K562 (cell line): ENCODE measurements around the gene ZC3H6. TPM values are rescaled to one million over a fixed set of nuclear protein-coding genes. Genes with fewer than 3 reads are reported as not detected.

Source experiments
- ATAC-seq: fragments of 200-7000 bp; cut with Tn5 transposase; 3 replicates; pipeline ENCODE4 v1.9.1; 2020; ENCODE audit warnings: moderate library complexity
- BruUV-seq: library from RNA; stranded (reverse); fragments of 400-500 nt; replicated peaks from 2 replicates; lab custom pipeline; 2021; lab: Mats Ljungman, UMichigan
- CTCF ChIA-PET: fragments of 300-600 bp; formaldehyde crosslinking; extraction: SDS; loops from one replicate; lab custom pipeline; 2021; ENCODE audit warnings: low intra/inter-chr PET ratio; lab: Yijun Ruan, JAX
- POLR2A ChIA-PET: fragments of 300-600, 350-650 bp; sonication (Branson Sonifier 250); formaldehyde crosslinking; extraction: SDS; loops from one replicate; lab custom pipeline; 2021; ENCODE audit warnings: antibody characterized with exemption, inconsistent platforms; lab: Yijun Ruan, JAX
- DNase-seq, 4 experiments: peaks; one replicate each; pipeline versions ENCODE4 v3.0.0 to v3.0.0-alpha.2; 2011 to 2018; ENCODE audit warnings: low spot score in 3 of 4, mixed read lengths in 3 of 4; ENCODE audit errors: extremely low read depth in 1 of 4
- FAIRE-seq: peaks from 2 replicates; lab custom pipeline; 2011; peaks lifted over from hg19 to GRCh38; lab: Jason Lieb, UNC
- H2AFZ ChIP-seq: 2 replicates; pipeline ENCODE4 v1.6.0; 2011; ENCODE audit warnings: low read depth, low read length, control low read depth, inconsistent platforms
- H3K27ac ChIP-seq: fragments of 200-600 bp; 3 replicates; pipeline ENCODE4 v1.8.0; 2011; ENCODE audit warnings: low read depth, mild to moderate bottlenecking, control low read depth, inconsistent platforms, low read length, moderate library complexity, mixed read lengths; ENCODE audit errors: extremely low read depth
- H3K27me3 ChIP-seq, 2 experiments: fragments of 300-600 bp in 1 of 2; 2 replicates in 1 of 2; 3 replicates in 1 of 2; pipeline versions ENCODE4 v1.6.0 to v1.8.0; 2011; ENCODE audit warnings: inconsistent platforms in 2 of 2, low read length in 2 of 2, mild to moderate bottlenecking in 1 of 2, mixed read lengths in 1 of 2, moderate library complexity in 1 of 2; ENCODE audit not compliant: control insufficient read depth in 2 of 2, insufficient read depth in 2 of 2
- H3K36me3 ChIP-seq: fragments of 300-600 bp; 3 replicates; pipeline ENCODE4 v1.8.0; 2011; ENCODE audit warnings: mild to moderate bottlenecking, low read length, inconsistent platforms; ENCODE audit not compliant: control insufficient read depth, insufficient read depth
- H3K4me1 ChIP-seq, 2 experiments: fragments of 200-600 bp in 1 of 2; replicated peaks in 1 of 2; 2 replicates in 1 of 2; 3 replicates in 1 of 2; pipeline versions ENCODE4 v1.5.1 to v1.8.0; 2011; ENCODE audit warnings: inconsistent platforms in 2 of 2, low read length in 2 of 2, mild to moderate bottlenecking in 1 of 2, mixed read lengths in 1 of 2, moderate library complexity in 1 of 2; ENCODE audit not compliant: control insufficient read depth in 2 of 2, insufficient read depth in 2 of 2
- H3K4me2 ChIP-seq: 2 replicates; pipeline ENCODE4 v1.6.1; 2011; ENCODE audit warnings: low read length, control low read depth, inconsistent platforms, mixed read lengths; ENCODE audit not compliant: insufficient read depth
- H3K4me3 ChIP-seq: fragments of 200-600 bp; sonication (generic), shearing (Covaris generic); 2 replicates; pipeline ENCODE4 v1.5.1; 2016; ENCODE audit warnings: control low read depth, inconsistent platforms
- H3K79me2 ChIP-seq: fragments of 200-600 bp; 3 replicates; pipeline ENCODE4 v1.8.0; 2011; ENCODE audit warnings: low read length, inconsistent platforms; ENCODE audit not compliant: control insufficient read depth, insufficient read depth
- H3K9ac ChIP-seq, 2 experiments: 2 replicates each; pipeline versions ENCODE4 v1.6.0 to v1.6.1; 2011; ENCODE audit warnings: low read depth in 2 of 2, low read length in 2 of 2, control low read depth in 1 of 2, inconsistent platforms in 1 of 2, mild to moderate bottlenecking in 1 of 2, mixed read lengths in 1 of 2; ENCODE audit not compliant: insufficient read depth in 1 of 2
- H3K9me1 ChIP-seq: one replicate; pipeline ENCODE4 v1.6.0; 2011; ENCODE audit warnings: inconsistent platforms, mild to moderate bottlenecking, low read length, moderate library complexity; ENCODE audit not compliant: control insufficient read depth, insufficient read depth
- H3K9me3 ChIP-seq: replicated peaks from 2 replicates; pipeline ENCODE4 v1.5.1; 2011; ENCODE audit warnings: low read depth, low read length, inconsistent platforms; ENCODE audit not compliant: control insufficient read depth, insufficient read depth
- H4K20me1 ChIP-seq: replicated peaks from 2 replicates; pipeline ENCODE4 v1.6.1; 2011; ENCODE audit warnings: low read length, inconsistent platforms, mixed read lengths; ENCODE audit not compliant: control insufficient read depth, insufficient read depth
- CBFA2T2 ChIP-seq: fragments of 450-650 bp; conservative IDR thresholded peaks from 2 replicates; pipeline ENCODE4 v1.6.1; 2017; ENCODE audit warnings: mild to moderate bottlenecking
- CBFA2T3 ChIP-seq: fragments of 450-650 bp; IDR thresholded peaks from 2 replicates; pipeline ENCODE4 v1.6.1; 2017
- DIDO1 ChIP-seq: fragments of 450-650 bp; IDR thresholded peaks from 2 replicates; pipeline ENCODE4 v1.6.1; 2016; ENCODE audit warnings: low read depth, missing biosample characterization, missing genetic modification characterization
- DPF2 ChIP-seq: fragments of 450-650 bp; IDR thresholded peaks from 2 replicates; pipeline ENCODE4 v1.6.1; 2016
- EP300 ChIP-seq: IDR thresholded peaks from 2 replicates; pipeline ENCODE4 v1.6.1; 2012; ENCODE audit warnings: low read length, improper control_type of control experiment
- ILF3 ChIP-seq: fragments of 450-650 bp; IDR thresholded peaks from 2 replicates; pipeline ENCODE4 v1.6.1; 2018; ENCODE audit warnings: antibody characterized with exemption, mild to moderate bottlenecking, moderate library complexity, borderline replicate concordance
- IRF2 ChIP-seq: sonication (generic); formaldehyde crosslinking; IDR thresholded peaks from 2 replicates; pipeline ENCODE4 v1.8.1; 2022; ENCODE audit warnings: mild to moderate bottlenecking, missing genetic modification reagents
- MTA2 ChIP-seq: fragments of 450-650 bp; IDR thresholded peaks from 2 replicates; pipeline ENCODE4 v1.6.1; 2016; ENCODE audit warnings: low read depth
- NCOA2 ChIP-seq, 2 experiments: fragments of 450-650 bp; IDR thresholded peaks; 2 replicates each; pipeline ENCODE4 v1.6.1; 2018; ENCODE audit warnings: mild to moderate bottlenecking in 2 of 2, moderate library complexity in 1 of 2; ENCODE audit not compliant: partially characterized antibody in 2 of 2
- NCOR1 ChIP-seq: fragments of 450-650 bp; IDR thresholded peaks from 2 replicates; pipeline ENCODE4 v1.6.1; 2016; ENCODE audit warnings: mild to moderate bottlenecking, moderate library complexity
- NELFE ChIP-seq: IDR thresholded peaks from 2 replicates; pipeline ENCODE4 v1.6.1; 2011; ENCODE audit warnings: mild to moderate bottlenecking; ENCODE audit not compliant: insufficient read depth, insufficient read length
- NEUROD1 ChIP-seq: fragments of 150-350 bp; IDR thresholded peaks from 2 replicates; pipeline ENCODE4 v1.6.1; 2014; ENCODE audit warnings: borderline replicate concordance, low read length, low read depth; ENCODE audit not compliant: partially characterized antibody
- NFIC ChIP-seq: fragments of 450-650 bp; IDR thresholded peaks from 2 replicates; pipeline ENCODE4 v1.6.1; 2017; ENCODE audit warnings: mild to moderate bottlenecking, inconsistent platforms
- NR3C1 ChIP-seq: sonication (generic); formaldehyde crosslinking; IDR thresholded peaks from 2 replicates; pipeline ENCODE4 v1.8.1; 2022; ENCODE audit warnings: missing genetic modification reagents
- RBFOX2 ChIP-seq: fragments of 200-400 bp; formaldehyde crosslinking; IDR thresholded peaks from 2 replicates; pipeline ENCODE4 v1.6.1; 2017; ENCODE audit warnings: low read depth, mild to moderate bottlenecking, low read length, moderate library complexity
- SLC30A9 ChIP-seq: fragments of 250-450 bp; sonication (Bioruptor Pico); IDR thresholded peaks from 2 replicates; pipeline ENCODE4 v1.8.0; 2022; ENCODE audit warnings: mild to moderate bottlenecking, moderate library complexity
- SMAD1 ChIP-seq: fragments of 150-350 bp; IDR thresholded peaks from 2 replicates; pipeline ENCODE4 v1.6.1; 2014; ENCODE audit warnings: low read length, low read depth; ENCODE audit not compliant: partially characterized antibody
- SMARCE1 ChIP-seq: fragments of 450-650 bp; IDR thresholded peaks from 2 replicates; pipeline ENCODE4 v1.7.1; 2016; ENCODE audit warnings: mild to moderate bottlenecking
- SOX6 ChIP-seq: fragments of 450-650 bp; IDR thresholded peaks from 2 replicates; pipeline ENCODE4 v1.6.1; 2014; ENCODE audit warnings: mild to moderate bottlenecking
- TAL1 ChIP-seq: fragments of 450-650 bp; IDR thresholded peaks from 2 replicates; pipeline ENCODE4 v1.6.1; 2016; ENCODE audit warnings: mild to moderate bottlenecking
- TEAD4 ChIP-seq, 2 experiments: sonication (generic) in 1 of 2; formaldehyde crosslinking in 1 of 2; IDR thresholded peaks; 2 replicates each; pipeline versions ENCODE4 v1.6.1 to v1.8.0; 2012 to 2022; ENCODE audit warnings: borderline replicate concordance in 1 of 2, inconsistent platforms in 1 of 2, low read length in 1 of 2, mild to moderate bottlenecking in 1 of 2, missing genetic modification reagents in 1 of 2
- TRIM24 ChIP-seq, 2 experiments: fragments of 450-650 bp; IDR thresholded peaks; 2 replicates each; pipeline ENCODE4 v1.6.1; 2016
- ZC3H4 ChIP-seq: sonication (generic); formaldehyde crosslinking; IDR thresholded peaks from 2 replicates; pipeline ENCODE4 v1.9.0; 2021; ENCODE audit warnings: missing genetic modification reagents, borderline replicate concordance
- ZNF239 ChIP-seq: fragments of 250-450 bp; sonication (Bioruptor Pico); IDR thresholded peaks from 2 replicates; pipeline ENCODE4 v1.4.0; 2020; ENCODE audit warnings: mild to moderate bottlenecking
- ZNF263 ChIP-seq: sonication (generic); formaldehyde crosslinking; IDR thresholded peaks from 2 replicates; pipeline ENCODE4 v1.8.0; 2022; ENCODE audit warnings: mild to moderate bottlenecking, missing genetic modification reagents, borderline replicate concordance
- ZNF644 ChIP-seq: fragments of 200-800 bp; sonication (Bioruptor generic); IDR thresholded peaks from 2 replicates; pipeline ENCODE4 v1.6.1; 2016; ENCODE audit warnings: low read depth, missing genetic modification characterization, missing compliant biosample characterization
- WGBS: fragments of 100-300 bp; shearing (Covaris generic); methylation state at CpG from one replicate; pipeline ENCODE4 v1.1.6; 2016; ENCODE audit warnings: low coverage, mixed read lengths; ENCODE audit not compliant: insufficient coverage; ENCODE audit errors: missing lambda C conversion rate; 5-methylcytosine and 5-hydroxymethylcytosine counted together
- in situ Hi-C: fragments of 300-500 bp; cut with MboI; formaldehyde crosslinking; loops from 4 replicates; pipeline ENCODE4 v1.15.0; 2018; ENCODE audit warnings: inconsistent platforms, mixed read lengths
- intact Hi-C: fragments of 100-400 bp; cut with micrococcal nuclease; formaldehyde crosslinking; loops from 2 replicates; pipeline ENCODE4 v1.14.2; 2022
- polyA plus RNA-seq, 8 experiments: library from polyadenylated mRNA; depleted of rRNA in 4 of 8; stranded (reverse) in 5 of 8; unstranded in 3 of 8; fragments of >200 nt; fragmentation: Nextera tagmentation in 2 of 8; fragmentation: Illumina TruSeq in 1 of 8; extraction: Ambion mirVana in 2 of 8; extraction: Trizol in 1 of 8; gene quantifications; 2 replicates each; pipeline versions ENCODE4 v1.2.1 to v1.2.3, GENCODE V29; 2011 to 2014; ENCODE audit warnings: inconsistent platforms in 1 of 8, missing spikeins in 1 of 8
- total RNA-seq, 7 experiments: library from RNA; depleted of rRNA in 6 of 7; stranded (reverse); fragments of >200 nt in 6 of 7; fragmentation: Illumina TruSeq in 2 of 7; extraction: Trizol in 2 of 7; gene quantifications; 2 replicates each; pipeline versions ENCODE4 v1.2.1 to v1.2.3, GENCODE V29; 2011 to 2021; ENCODE audit warnings: low replicate concordance in 1 of 7
- TF ChIP-seq, protein P1 (sequence below): sonication (generic); IDR thresholded peaks from 2 replicates; pipeline ENCODE4 v1.6.1; 2016

The ZC3H6 gene
- total and polyA plus RNA-seq, 9 of the 15 experiments (the other 6 are each of a cell fraction or from before 2014, with no cell fraction given), result 0.45 to 1.9 (median 1.5) TPM

DNA sequence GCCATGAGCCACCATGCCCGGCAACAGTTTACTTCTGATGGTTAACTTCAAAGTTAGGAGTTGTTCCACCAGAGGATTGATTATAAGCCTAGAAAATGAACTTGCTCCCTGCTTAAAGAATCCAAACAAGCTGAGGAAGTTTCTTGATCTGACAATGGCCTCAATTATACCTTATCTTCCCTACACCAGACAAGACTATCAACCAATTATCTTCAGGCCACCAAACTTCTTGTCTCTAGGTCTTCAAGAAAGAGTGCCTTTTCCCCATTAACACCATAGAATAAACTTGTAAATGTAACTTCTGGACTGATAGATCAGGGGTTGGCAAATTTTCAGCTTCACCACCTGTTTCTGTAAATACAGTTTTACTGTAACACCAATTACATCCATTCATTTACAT lies 35.5 kb upstream of the ZC3H6 start:
- CTCF ChIA-PET, result no interaction called here
- Histone ChIP-seq H3K4me3 (no peak overlapping the region), H2AFZ (no peak overlapping the region), H4K20me1 (no peaks in the 10 kb centered on the region), H3K9me1 (no peaks in the 10 kb centered on the region), H3K27ac (0 out of 3 replicates have a peak overlapping the region, but pooled peaks have one; percentile 28), H3K9ac (0 out of 4 replicates have a peak overlapping the region, but pooled peaks of 1 of the 2 experiments have one; percentile 10), H3K27me3 (no peaks in the 10 kb centered on the region), H3K9me3 (no peaks in the 10 kb centered on the region), H3K4me2 (peak overlapping the region; percentile 33; the same call in 1 of the 2 replicates), H3K36me3 (peaks cover 49% of the 10 kb centered on the region), H3K79me2 (peaks cover 7% of the 10 kb centered on the region; the same call in 1 of the 3 replicates), H3K4me1 (peaks cover 3 to 13% of the 10 kb centered on the region in 2 experiments; a peak in 3 of 5 replicates)
- in situ Hi-C loops, result loop anchor here (25.0 kb wide), 1 partner anchor 353 kb away; the partner anchor contains the start of genes ANAPC1 and MERTK
- ATAC-seq (peak; percentile 71), DNase-seq (peak in 2 of 4 experiments; percentile 19 to 41), FAIRE-seq (peak; percentile 56)
- 8% methylated on average over 1 of the region's 1 CpG for WGBS
- POLR2A ChIA-PET, result interaction anchor here (0.6 kb wide), 1 partner anchor 17 kb away, joined by 3 read pairs; no protein-coding TSS in a partner anchor
- intact Hi-C loops, result no loop called here
- BruUV-seq, result no TSS peak
- TF ChIP-seq IRF2 (CRISPR knock-in tag) (no peak), NFIC (0 out of 2 replicates have a peak, but pooled peaks have one; percentile 15), SOX6 (peak; percentile 81), TRIM24 (IDR thresholded peaks at IDR 0.05) (0 out of 4 replicates have a peak, but pooled peaks of 1 of the 2 experiments have one; percentile 15), SMAD1 (no peak), NCOR1 (peak; percentile 47; the same call in 1 of the 2 replicates), SMARCE1 (0 out of 2 replicates have a peak, but pooled peaks have one; percentile 16), DPF2 (peak; percentile 64; the same call in 1 of the 2 replicates), TAL1 (peak; percentile 67), NEUROD1 (no peak), NELFE (no peak), NCOA2 (IDR thresholded peaks at IDR 0.05; ENCODE audit: partially characterized antibody in 2 of 2) (no peak), CBFA2T3 (peak; percentile 77), DIDO1 (tag) (no peak), ILF3 (no peak), NR3C1 (CRISPR knock-in tag) (no peak), ZNF644 (tag) (peak; percentile 64; the same call in 1 of the 2 replicates), TEAD4 (IDR thresholded peaks at IDR 0.05; ENCODE audit: low read length) (peak; percentile 77), TEAD4 (CRISPR knock-in tag; IDR thresholded peaks at IDR 0.05; ENCODE audit: borderline replicate concordance) (no peak), SLC30A9 (no peak), ZNF239 (CRISPR knock-in tag) (no peak), ZNF263 (CRISPR knock-in tag) (no peak), ZC3H4 (no peak), CBFA2T2 (peak; percentile 57), RBFOX2 (no peak), EP300 (no peak; the same call in 1 of the 2 replicates), MTA2 (peak; percentile 22; the same call in 1 of the 2 replicates)
- TF ChIP-seq, protein P1, sequence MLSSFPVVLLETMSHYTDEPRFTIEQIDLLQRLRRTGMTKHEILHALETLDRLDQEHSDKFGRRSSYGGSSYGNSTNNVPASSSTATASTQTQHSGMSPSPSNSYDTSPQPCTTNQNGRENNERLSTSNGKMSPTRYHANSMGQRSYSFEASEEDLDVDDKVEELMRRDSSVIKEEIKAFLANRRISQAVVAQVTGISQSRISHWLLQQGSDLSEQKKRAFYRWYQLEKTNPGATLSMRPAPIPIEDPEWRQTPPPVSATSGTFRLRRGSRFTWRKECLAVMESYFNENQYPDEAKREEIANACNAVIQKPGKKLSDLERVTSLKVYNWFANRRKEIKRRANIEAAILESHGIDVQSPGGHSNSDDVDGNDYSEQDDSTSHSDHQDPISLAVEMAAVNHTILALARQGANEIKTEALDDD, result peak; percentile 58; the same call in 1 of the 2 replicates
